Activated CD8-positive, alpha-beta T cell treated with anti-CD3 and anti-CD28 coated beads for 36 hours (primary cell): Measurements from ENCODE around the gene AASDH. TPM values are rescaled to one million over a fixed set of nuclear protein-coding genes. Genes with fewer than 3 reads are reported as not detected.

ENCODE experiments used
- ATAC-seq: fragments of 200-7000 bp; cut with Tn5 transposase; one replicate; pipeline ENCODE4 v1.10.0; 2021; ENCODE audit warnings: mild to moderate bottlenecking, moderate library complexity
- CTCF ChIA-PET: fragments of 350-600 bp; sonication (Branson Sonifier 250); formaldehyde crosslinking; loops from one replicate; lab custom pipeline; 2021; ENCODE audit warnings: antibody characterized with exemption; lab: Charles Lee
- POLR2A ChIA-PET: fragments of 350-600 bp; sonication (Branson Sonifier 250); formaldehyde crosslinking; loops from one replicate; lab custom pipeline; 2021; ENCODE audit warnings: antibody characterized with exemption; lab: Charles Lee
- DNase-seq: peaks from one replicate; pipeline ENCODE4 v3.0.0-alpha.2; 2020
- H3K27ac Mint-ChIP-seq: one replicate; pipeline ENCODE4 v1.8.0; 2021; ENCODE audit warnings: mild to moderate bottlenecking, mixed read lengths
- H3K27me3 Mint-ChIP-seq: one replicate; pipeline ENCODE4 v1.8.0; 2021; ENCODE audit warnings: mixed read lengths
- H3K36me3 Mint-ChIP-seq: one replicate; pipeline ENCODE4 v1.8.0; 2021; ENCODE audit warnings: low read depth, mixed read lengths
- H3K4me1 Mint-ChIP-seq: one replicate; pipeline ENCODE4 v1.8.0; 2021; ENCODE audit warnings: low read depth, mixed read lengths
- H3K4me3 Mint-ChIP-seq: one replicate; pipeline ENCODE4 v1.8.0; 2021; ENCODE audit warnings: mild to moderate bottlenecking, moderate library complexity, mixed read lengths
- H3K9me3 Mint-ChIP-seq: one replicate; pipeline ENCODE4 v1.8.0; 2021; ENCODE audit warnings: mixed read lengths
- CTCF ChIP-seq: fragments of 200-600 bp; IDR thresholded peaks from one replicate; pipeline ENCODE4 v1.8.0; 2022; ENCODE audit warnings: antibody characterized with exemption, mild to moderate bottlenecking
- intact Hi-C: fragments of 100-400 bp; cut with micrococcal nuclease; formaldehyde crosslinking; loops from one replicate; pipeline ENCODE4 v1.10.0; 2022
- total RNA-seq, 2 experiments: library from RNA; stranded (reverse); gene quantifications; one replicate each; pipeline ENCODE4 v1.2.3, GENCODE V29; 2021

AASDH gene
- total RNA-seq, 2 experiments from 2014 or later = 14.5 to 14.7 TPM

DNA sequence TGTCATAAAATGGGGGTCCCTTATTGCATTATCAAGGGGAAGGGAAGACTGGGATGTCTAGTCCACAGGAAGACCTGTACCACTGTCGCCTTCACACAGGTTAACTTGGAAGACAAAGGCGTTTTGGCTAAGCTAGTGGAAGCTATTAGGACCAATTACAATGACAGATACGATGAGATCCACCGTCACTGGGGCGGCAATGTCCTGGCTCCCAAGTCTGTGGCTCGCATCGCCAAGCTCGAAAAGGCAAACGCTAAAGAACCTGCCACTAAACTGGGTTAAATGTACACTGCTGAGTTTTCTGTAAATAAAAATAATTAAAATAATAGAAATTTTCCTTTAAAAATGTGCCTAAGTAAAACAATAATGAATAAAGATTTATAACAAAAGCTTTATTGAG is 30.6 kb downstream of the AASDH start:
- Mint-ChIP-seq H3K4me1 (no peaks in the 10 kb centered on the region), H3K4me3 (no peak overlapping the region), H3K36me3 (peaks cover 5% of the 10 kb centered on the region), H3K9me3 (no peaks in the 10 kb centered on the region), H3K27ac (no peak overlapping the region), H3K27me3 (no peaks in the 10 kb centered on the region)
- ChIA-PET POLR2A (no interaction called here), CTCF (no interaction called here)
- intact Hi-C loops = no loop called here
- no peak for DNase-seq
- ATAC-seq = no peak
- TF ChIP-seq CTCF = no peak

- H3K27me3 Mint-ChIP-seq = no peaks in the 10 kb centered on the region
- H3K27ac Mint-ChIP-seq = no peak overlapping the region
- CTCF ChIA-PET = no interaction called here
- ATAC-seq (no peak), DNase-seq (no peak)
- peaks cover 15% of the 10 kb centered on the region for H3K36me3 Mint-ChIP-seq
- H3K4me1 Mint-ChIP-seq = peaks cover 12% of the 10 kb centered on the region
- POLR2A ChIA-PET = no interaction called here
- intact Hi-C loops = no loop called here
- H3K9me3 Mint-ChIP-seq = no peaks in the 10 kb centered on the region
- no peak for TF ChIP-seq CTCF
- no peak overlapping the region for H3K4me3 Mint-ChIP-seq
These were observed 38.7 kb downstream of the AASDH start for GRCh38 chr4:56348576-56348975.

DNA sequence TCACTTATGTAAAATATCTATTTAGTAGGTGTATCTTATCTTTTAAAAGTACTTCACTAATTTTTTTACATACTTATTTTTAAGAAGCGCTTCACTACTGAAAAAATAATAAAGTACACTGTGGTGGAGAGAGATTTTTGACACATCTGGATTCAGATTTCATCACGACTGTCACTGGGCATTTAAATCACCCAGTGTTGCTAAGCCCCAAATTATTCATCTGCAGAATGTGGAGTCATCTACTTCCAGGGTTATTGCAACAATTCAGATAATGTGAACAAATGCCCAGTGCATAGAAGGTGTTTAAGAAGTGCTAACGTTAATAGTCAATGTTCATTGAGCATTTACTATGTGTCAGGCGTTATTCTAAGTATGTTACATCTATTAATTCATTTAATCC is 41.8 kb downstream of the AASDH start:
- intact Hi-C loops = no loop called here
- no peaks in the 10 kb centered on the region for H3K9me3 Mint-ChIP-seq
- CTCF ChIA-PET = no interaction called here

DNA sequence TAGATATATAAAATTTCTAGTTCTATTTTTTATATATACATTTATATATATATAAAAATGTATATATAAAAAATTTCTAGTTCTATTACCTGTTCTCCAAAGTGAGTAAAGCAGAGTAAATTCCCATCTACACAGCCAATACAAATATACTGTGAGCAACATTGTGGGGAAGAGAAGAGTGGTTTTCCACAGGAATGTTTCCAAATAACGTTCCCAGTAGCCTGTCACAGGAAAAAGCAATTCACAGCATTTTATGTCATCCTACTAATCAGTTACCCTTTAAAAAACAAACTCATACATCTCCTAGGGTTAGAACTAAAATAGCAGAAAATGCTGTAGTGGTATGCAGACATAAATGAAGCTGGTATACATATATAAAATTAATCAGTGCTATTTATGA is 44.5 kb downstream of the AASDH start:
- CTCF ChIA-PET = no interaction called here
- no peak overlapping the region for H3K27ac Mint-ChIP-seq
- POLR2A ChIA-PET = interaction anchor here (0.6 kb wide), 1 partner anchor 15 kb away, joined by 3 read pairs; no protein-coding TSS in a partner anchor

More for the DNA sequence above, 41.8 kb downstream of the AASDH start:
- DNase-seq = no peak
- Mint-ChIP-seq H3K4me3 (no peak overlapping the region), H3K27me3 (no peaks in the 10 kb centered on the region), H3K27ac (no peak overlapping the region), H3K4me1 (peaks cover 12% of the 10 kb centered on the region), H3K36me3 (peaks cover 21% of the 10 kb centered on the region)
- ATAC-seq = no peak
- TF ChIP-seq CTCF = no peak
- POLR2A ChIA-PET = interaction anchor here (0.5 kb wide), 1 partner anchor 477 kb away, joined by 3 read pairs; no protein-coding TSS in a partner anchor

DNA sequence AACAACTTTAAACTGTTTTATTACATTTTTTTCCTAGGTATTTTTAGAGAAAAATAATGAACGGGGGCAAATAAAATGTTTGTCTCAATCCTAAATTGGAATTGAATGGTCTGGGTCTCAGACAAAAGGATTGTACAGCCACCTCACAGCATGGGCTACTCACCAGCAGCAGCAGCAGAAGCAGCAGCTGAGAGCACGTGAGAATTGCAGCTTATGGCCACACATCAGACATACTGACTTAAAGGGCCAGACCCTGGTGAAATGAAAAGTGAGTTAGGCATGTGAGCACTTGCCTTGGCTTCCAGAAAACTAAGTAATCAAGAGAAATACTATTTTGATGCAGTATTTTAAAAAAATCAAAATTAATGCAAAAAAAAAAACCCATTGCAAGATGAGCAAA is 56.6 kb downstream of the AASDH start:
- DNase-seq (no peak), ATAC-seq (no peak)
- Mint-ChIP-seq H3K27me3 (no peaks in the 10 kb centered on the region), H3K36me3 (peaks cover 2% of the 10 kb centered on the region), H3K4me3 (no peak overlapping the region), H3K27ac (no peak overlapping the region), H3K9me3 (peaks cover 3% of the 10 kb centered on the region), H3K4me1 (no peaks in the 10 kb centered on the region)
- TF ChIP-seq CTCF = no peak
- intact Hi-C loops = no loop called here
- CTCF ChIA-PET = no interaction called here
- POLR2A ChIA-PET = no interaction called here

More for the DNA sequence above, 44.5 kb downstream of the AASDH start:
- no peaks in the 10 kb centered on the region for H3K4me1 Mint-ChIP-seq
- H3K9me3 Mint-ChIP-seq = peaks cover 2% of the 10 kb centered on the region
- TF ChIP-seq CTCF = no peak
- H3K27me3 Mint-ChIP-seq = no peaks in the 10 kb centered on the region
- H3K36me3 Mint-ChIP-seq = peaks cover 19% of the 10 kb centered on the region
- intact Hi-C loops = no loop called here
- DNase-seq = no peak
- no peak for ATAC-seq
- no peak overlapping the region for H3K4me3 Mint-ChIP-seq
